H9 (cell line): ENCODE measurements around the gene GPR137B. TPM values are rescaled to one million over a fixed set of nuclear protein-coding genes. Genes with fewer than 3 reads are reported as not detected.
A peak's percentile ranks its signal among the peaks of the same experiment; 100 is the strongest.

Experiments used
- DNase-seq: peaks from one replicate; pipeline ENCODE4 v3.0.0-alpha.2; 2017
- H2AFZ ChIP-seq: one replicate; pipeline ENCODE4 v1.6.1; 2013; ENCODE audit warnings: mild to moderate bottlenecking, low read length, control low read depth, moderate library complexity
- H2AK5ac ChIP-seq: 2 replicates; pipeline ENCODE4 v1.6.1; 2013; ENCODE audit warnings: low read length, control low read depth, mixed read lengths; ENCODE audit not compliant: insufficient read length
- H2BK120ac ChIP-seq: one replicate; pipeline ENCODE4 v1.6.1; 2013; ENCODE audit warnings: low read depth, mild to moderate bottlenecking, low read length, control low read depth, inconsistent platforms; ENCODE audit not compliant: poor library complexity, severe bottlenecking
- H2BK12ac ChIP-seq: 2 replicates; pipeline ENCODE4 v1.6.1; 2013; ENCODE audit warnings: low read length, control low read depth, mixed read lengths, low read depth; ENCODE audit not compliant: insufficient read length
- H2BK15ac ChIP-seq: 2 replicates; pipeline ENCODE4 v1.6.1; 2013; ENCODE audit warnings: low read depth, low read length, control low read depth
- H2BK20ac ChIP-seq: one replicate; pipeline ENCODE4 v1.6.1; 2013; ENCODE audit warnings: low read depth, mild to moderate bottlenecking, low read length, control low read depth, inconsistent platforms; ENCODE audit not compliant: poor library complexity, severe bottlenecking
- H2BK5ac ChIP-seq: 2 replicates; pipeline ENCODE4 v1.6.1; 2013; ENCODE audit warnings: low read length, control low read depth, mixed read lengths; ENCODE audit not compliant: insufficient read length
- H3K14ac ChIP-seq: 2 replicates; pipeline ENCODE4 v1.6.1; 2013; ENCODE audit warnings: low read length, control low read depth; ENCODE audit not compliant: insufficient read depth
- H3K18ac ChIP-seq: 2 replicates; pipeline ENCODE4 v1.6.1; 2013; ENCODE audit warnings: low read depth, mild to moderate bottlenecking, mixed read lengths, low read length, control low read depth; ENCODE audit not compliant: insufficient read length
- H3K23ac ChIP-seq: 2 replicates; pipeline ENCODE4 v1.6.1; 2013; ENCODE audit warnings: low read length, control low read depth, mixed read lengths, low read depth; ENCODE audit not compliant: insufficient read length
- H3K23me2 ChIP-seq: 2 replicates; pipeline ENCODE4 v1.6.1; 2013; ENCODE audit warnings: low read depth, mild to moderate bottlenecking, mixed read lengths, low read length, control low read depth; ENCODE audit not compliant: insufficient read length, poor library complexity, severe bottlenecking
- H3K27ac ChIP-seq: 2 replicates; pipeline ENCODE4 v1.5.1; 2013; ENCODE audit warnings: low read length, control low read depth, mixed read lengths, low read depth; ENCODE audit not compliant: insufficient read length
- H3K27me3 ChIP-seq: 2 replicates; pipeline ENCODE4 v1.6.1; 2013; ENCODE audit warnings: low read length, control low read depth, inconsistent platforms; ENCODE audit not compliant: insufficient read depth
- H3K4ac ChIP-seq: 2 replicates; pipeline ENCODE4 v1.6.1; 2013; ENCODE audit warnings: low read depth, mild to moderate bottlenecking, control low read depth, inconsistent platforms, low read length, moderate library complexity
- H3K4me1 ChIP-seq: 2 replicates; pipeline ENCODE4 v1.6.1; 2013; ENCODE audit warnings: low read length, control low read depth, inconsistent platforms; ENCODE audit not compliant: insufficient read depth
- H3K4me2 ChIP-seq: 2 replicates; pipeline ENCODE4 v1.6.1; 2013; ENCODE audit warnings: low read length, control low read depth, mixed read lengths; ENCODE audit not compliant: insufficient read length, insufficient read depth
- H3K56ac ChIP-seq: 2 replicates; pipeline ENCODE4 v1.6.1; 2013; ENCODE audit warnings: low read depth, mild to moderate bottlenecking, mixed read lengths, low read length, control low read depth; ENCODE audit not compliant: insufficient read length
- H3K79me1 ChIP-seq: 2 replicates; pipeline ENCODE4 v1.6.1; 2013; ENCODE audit warnings: low read depth, mild to moderate bottlenecking, moderate library complexity, low read length, control low read depth, inconsistent platforms; ENCODE audit not compliant: insufficient read depth, poor library complexity, severe bottlenecking
- H3K79me2 ChIP-seq: 2 replicates; pipeline ENCODE4 v1.6.1; 2013; ENCODE audit warnings: low read length, control low read depth, inconsistent platforms; ENCODE audit not compliant: insufficient read depth
- H3K9ac ChIP-seq: 2 replicates; pipeline ENCODE4 v1.6.1; 2013; ENCODE audit warnings: low read length, control low read depth, mixed read lengths; ENCODE audit not compliant: insufficient read length; ENCODE audit errors: extremely low read depth
- H3K9me3 ChIP-seq: one replicate; pipeline ENCODE4 v1.6.1; 2013; ENCODE audit warnings: low read depth, low read length, inconsistent platforms; ENCODE audit not compliant: control insufficient read depth
- H3T11ph ChIP-seq: one replicate; pipeline ENCODE4 v1.6.1; 2013; ENCODE audit warnings: mild to moderate bottlenecking, low read length, control low read depth, inconsistent platforms
- H4K20me1 ChIP-seq: one replicate; pipeline ENCODE4 v1.6.1; 2013; ENCODE audit not compliant: control insufficient read depth, insufficient read length, insufficient read depth
- H4K5ac ChIP-seq: 2 replicates; pipeline ENCODE4 v1.6.1; 2013; ENCODE audit warnings: low read depth, mild to moderate bottlenecking, mixed read lengths, low read length, control low read depth; ENCODE audit not compliant: insufficient read length
- H4K8ac ChIP-seq: replicated peaks from 2 replicates; pipeline ENCODE4 v1.6.1; 2013; ENCODE audit warnings: low read length, control low read depth, mixed read lengths, low read depth; ENCODE audit not compliant: insufficient read length
- H4K91ac ChIP-seq: 2 replicates; pipeline ENCODE4 v1.6.1; 2013; ENCODE audit warnings: low read depth, mild to moderate bottlenecking, moderate library complexity, mixed read lengths, low read length, control low read depth; ENCODE audit not compliant: insufficient read length
- H3K27ac Mint-ChIP-seq, 3 experiments: 2 replicates in 2 of 3; 3 replicates in 1 of 3; pipeline ENCODE4 v1.8.0; 2020 to 2021; ENCODE audit warnings: mixed read lengths in 3 of 3, mild to moderate bottlenecking in 1 of 3, moderate library complexity in 1 of 3
- H3K27me3 Mint-ChIP-seq: 2 replicates; pipeline ENCODE4 v1.8.0; 2021; ENCODE audit warnings: low read depth, mild to moderate bottlenecking, moderate library complexity, mixed read lengths
- H3K36me3 Mint-ChIP-seq, 3 experiments: 2 replicates in 2 of 3; 3 replicates in 1 of 3; pipeline ENCODE4 v1.8.0; 2020 to 2021; ENCODE audit warnings: low read depth in 3 of 3, mixed read lengths in 3 of 3; ENCODE audit not compliant: insufficient read depth in 1 of 3
- H3K4me1 Mint-ChIP-seq, 2 experiments: 2 replicates each; pipeline ENCODE4 v1.8.0; 2020; ENCODE audit warnings: mixed read lengths in 2 of 2
- H3K4me3 Mint-ChIP-seq, 2 experiments: 2 replicates in 1 of 2; 3 replicates in 1 of 2; pipeline ENCODE4 v1.8.0; 2020 to 2021; ENCODE audit warnings: mild to moderate bottlenecking in 2 of 2, mixed read lengths in 2 of 2, moderate library complexity in 1 of 2
- H3K9me3 Mint-ChIP-seq, 2 experiments: 2 replicates in 1 of 2; 3 replicates in 1 of 2; pipeline ENCODE4 v1.8.0; 2020; ENCODE audit warnings: mild to moderate bottlenecking in 2 of 2, mixed read lengths in 2 of 2, moderate library complexity in 1 of 2
- CTCF ChIP-seq: fragments of 200-600 bp; sonication (generic); conservative IDR thresholded peaks from 3 replicates; pipeline ENCODE4 v1.8.0; 2021; ENCODE audit warnings: antibody characterized with exemption, mild to moderate bottlenecking
- WGBS: extraction: QIAGEN DNeasy Blood & Tissue Kit; methylation state at CpG from one replicate; pipeline ENCODE4 v1.1.7; 2013; ENCODE audit warnings: missing lambda C conversion rate, low lambda C conversion rate, mixed read lengths; ENCODE audit not compliant: insufficient read length; ENCODE audit errors: extremely low coverage; 5-methylcytosine and 5-hydroxymethylcytosine counted together
- total RNA-seq: library from RNA; stranded (reverse); gene quantifications from 2 replicates; pipeline ENCODE4 v1.2.1, GENCODE V29; 2021

The GPR137B gene
- total RNA-seq, 1 experiment from 2014 or later = 5.9 TPM

- no peak overlapping the region for H2BK12ac ChIP-seq
- no CpG with 5 or more reads among the region's 18 CpGs for WGBS
- H3K23me2 ChIP-seq = peaks cover 18% of the 10 kb centered on the region
- H3K9me3 ChIP-seq = no peaks in the 10 kb centered on the region
- no peak overlapping the region for H4K5ac ChIP-seq
- H3K14ac ChIP-seq = no peak overlapping the region
- no peak overlapping the region for H4K91ac ChIP-seq
- no peak for DNase-seq
- TF ChIP-seq CTCF = 0 out of 3 replicates have a peak, but pooled peaks have one; percentile 15
- no peak overlapping the region for H3K56ac ChIP-seq
- no peak overlapping the region for H4K8ac ChIP-seq
- H2BK5ac ChIP-seq = no peak overlapping the region
- no peak overlapping the region for H3K18ac ChIP-seq
- no peaks in the 10 kb centered on the region for H3K79me1 ChIP-seq
- H3K27ac Mint-ChIP-seq = no peak overlapping the region
- H2AFZ ChIP-seq = no peak overlapping the region
- H4K20me1 ChIP-seq = no peaks in the 10 kb centered on the region
- H3K4me1 Mint-ChIP-seq = peaks cover 26 to 29% of the 10 kb centered on the region in 2 experiments
- no peaks in the 10 kb centered on the region; a peak in 1 of 5 replicates for H3K9me3 Mint-ChIP-seq
- no peak overlapping the region for H3K27ac ChIP-seq
- H3K79me2 ChIP-seq = no peaks in the 10 kb centered on the region
- H3K27me3 ChIP-seq = peaks cover 20% of the 10 kb centered on the region; the same call in 1 of the 2 replicates
- no peak overlapping the region for H3K23ac ChIP-seq
- H3K4me1 ChIP-seq = peaks cover 4% of the 10 kb centered on the region; the same call in 1 of the 2 replicates
- H3K4me2 ChIP-seq = peak overlapping the region; percentile 85
- H2BK20ac ChIP-seq = no peak overlapping the region
- H3K36me3 Mint-ChIP-seq = peaks cover 0 to under 1% (median 0%) of the 10 kb centered on the region in 3 experiments; a peak in 2 of 7 replicates
- H2BK15ac ChIP-seq = no peak overlapping the region
- peaks cover 73% of the 10 kb centered on the region for H3K27me3 Mint-ChIP-seq
- no peak overlapping the region for H2BK120ac ChIP-seq
- H3T11ph ChIP-seq = no peak overlapping the region
- H3K9ac ChIP-seq = no peak overlapping the region
- H2AK5ac ChIP-seq = no peak overlapping the region
- peak overlapping the region; percentile 72 to 88 for H3K4me3 Mint-ChIP-seq
- no peak overlapping the region for H3K4ac ChIP-seq
Observed at GRCh38 chr1:236140705-236141446, 1.5 kb upstream of the GPR137B start.
